Heart left ventricle (tissue), 13 donors: ENCODE results near the gene XPO6.

Experiments used
- POLR2A ChIP-seq, 2 donors: fragments of 450-650 bp; IDR thresholded peaks; one replicate each; pipeline ENCODE4 v1.6.1; 2017; ENCODE audit warnings: antibody characterized with exemption in 2 of 2, mild to moderate bottlenecking in 2 of 2, moderate library complexity in 2 of 2
- TF ChIP-seq, protein P1 (sequence below), 12 donors: fragments of 200-600 bp; sonication (generic) in 4 of 12; IDR thresholded peaks; one replicate each; pipeline versions ENCODE4 v1.5.0 to v1.8.0; 2018 to 2022; ENCODE audit warnings: antibody characterized with exemption in 12 of 12, mild to moderate bottlenecking in 5 of 12
- donor health status: ischemic (EF 13 %, LVEDD 7.1; RV severe dilation, severe dysfunction).
- donor health status: DM: no; HTN: yes; CAD: no.
- donor health status: DM: no; HTN: no; CAD: no.
- donor health status: ischemic (EF 25% LVEDD 6.9; RV normal size, moderate dysfunction).
- donor health status: ischemic (EF 25% LVEDD 5.7; RV mildly dilated, moderate dysfunction).
- donor health status: ischemic (EF 35%, LVEDD 5.7; RV mildly dilated, moderate dysfunction).
- donor health status: nonischemic (EF 11% LVEDD 7.7; RV severe dilation, severe dysfunction).
- donor health status: DM: yes; HTN: yes; CAD: no.
- donor health status: PGD.
- donor health status: ischemic (EF 29% LVEDD 5.4; RV normal size, mild dysfunction).
- donor health status: nonischemic (EF 23%, LVEDD 6.1; RV moderate dilation, normal function).

DNA sequence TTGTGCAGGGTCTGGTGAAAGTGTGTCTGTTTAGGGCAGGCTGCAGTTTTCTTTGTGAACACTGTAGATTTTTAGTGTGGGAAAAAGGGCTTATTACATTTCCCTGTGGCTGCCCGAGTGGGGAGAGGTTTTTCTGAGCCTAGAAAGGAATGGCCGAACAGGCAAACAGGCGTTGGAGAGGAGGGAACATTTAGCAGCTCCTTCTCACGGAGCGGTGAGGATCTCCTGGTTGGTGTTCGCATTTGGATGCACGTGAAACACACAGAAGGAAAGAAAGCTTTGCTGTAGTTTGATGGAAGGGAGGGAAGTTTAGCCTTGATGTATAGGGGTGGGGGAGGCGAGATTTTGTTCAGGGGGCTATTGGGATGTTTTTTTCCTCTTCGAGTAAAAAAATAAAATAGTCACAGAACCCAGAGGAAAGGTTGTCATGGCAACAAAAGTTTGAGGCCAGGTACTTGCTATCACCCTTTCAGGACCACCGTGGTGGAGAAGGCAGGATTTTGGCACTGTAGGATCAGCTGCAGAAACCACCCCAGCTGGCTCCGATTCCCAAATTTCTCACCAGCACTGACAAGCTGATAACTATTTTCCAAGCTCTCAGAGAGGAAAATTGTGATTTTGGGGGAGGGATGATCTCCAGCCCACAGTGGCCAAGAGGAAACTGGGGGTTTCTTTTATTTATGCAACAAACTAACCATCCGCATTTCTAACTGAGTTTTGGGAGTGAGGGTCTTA lies 151.8 kb downstream of the XPO6 start:
- TF ChIP-seq, protein P1, sequence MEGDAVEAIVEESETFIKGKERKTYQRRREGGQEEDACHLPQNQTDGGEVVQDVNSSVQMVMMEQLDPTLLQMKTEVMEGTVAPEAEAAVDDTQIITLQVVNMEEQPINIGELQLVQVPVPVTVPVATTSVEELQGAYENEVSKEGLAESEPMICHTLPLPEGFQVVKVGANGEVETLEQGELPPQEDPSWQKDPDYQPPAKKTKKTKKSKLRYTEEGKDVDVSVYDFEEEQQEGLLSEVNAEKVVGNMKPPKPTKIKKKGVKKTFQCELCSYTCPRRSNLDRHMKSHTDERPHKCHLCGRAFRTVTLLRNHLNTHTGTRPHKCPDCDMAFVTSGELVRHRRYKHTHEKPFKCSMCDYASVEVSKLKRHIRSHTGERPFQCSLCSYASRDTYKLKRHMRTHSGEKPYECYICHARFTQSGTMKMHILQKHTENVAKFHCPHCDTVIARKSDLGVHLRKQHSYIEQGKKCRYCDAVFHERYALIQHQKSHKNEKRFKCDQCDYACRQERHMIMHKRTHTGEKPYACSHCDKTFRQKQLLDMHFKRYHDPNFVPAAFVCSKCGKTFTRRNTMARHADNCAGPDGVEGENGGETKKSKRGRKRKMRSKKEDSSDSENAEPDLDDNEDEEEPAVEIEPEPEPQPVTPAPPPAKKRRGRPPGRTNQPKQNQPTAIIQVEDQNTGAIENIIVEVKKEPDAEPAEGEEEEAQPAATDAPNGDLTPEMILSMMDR (IDR thresholded peaks at IDR 0.05), result no peak
- no peak for TF ChIP-seq POLR2A (IDR thresholded peaks at IDR 0.05)
